K562 (cell line): ENCODE results near the gene VEGFB. TPM values are rescaled to one million over a fixed set of nuclear protein-coding genes. Genes with fewer than 3 reads are reported as not detected.

ENCODE experiments used
- CBX1 ChIP-seq: sonication (generic); IDR thresholded peaks from 2 replicates; pipeline ENCODE4 v1.6.1; 2016; ENCODE audit warnings: antibody characterized with exemption, low read depth, mild to moderate bottlenecking
- CBX8 ChIP-seq: fragments of 200-600 bp; sonication (generic); IDR thresholded peaks from 2 replicates; pipeline ENCODE4 v1.6.1; 2012; ENCODE audit warnings: borderline replicate concordance, mixed run types, low read depth, mild to moderate bottlenecking, moderate library complexity, mixed read lengths, low read length, control low read depth, inconsistent platforms; ENCODE audit not compliant: poor library complexity, severe bottlenecking; ENCODE audit errors: extremely low read depth
- HDAC1 ChIP-seq, 2 experiments: fragments of 450-650 bp; IDR thresholded peaks; 2 replicates each; pipeline ENCODE4 v1.6.1; 2016 to 2017; ENCODE audit warnings: inconsistent platforms in 1 of 2, mild to moderate bottlenecking in 1 of 2, moderate library complexity in 1 of 2
- IFI16 ChIP-seq: fragments of 250-450 bp; sonication (Bioruptor Pico); IDR thresholded peaks from 2 replicates; pipeline ENCODE4 v2.1.2; 2022; ENCODE audit warnings: mild to moderate bottlenecking, inconsistent platforms
- JUN ChIP-seq, 2 experiments: sonication (generic) in 1 of 2; formaldehyde crosslinking in 1 of 2; IDR thresholded peaks; 2 replicates each; pipeline versions ENCODE4 v1.6.1 to v1.8.0; 2012 to 2022; ENCODE audit warnings: borderline replicate concordance in 2 of 2, mild to moderate bottlenecking in 2 of 2, improper control_type of control experiment in 1 of 2, low read depth in 1 of 2, low read length in 1 of 2, missing genetic modification reagents in 1 of 2
- MCM2 ChIP-seq: fragments of 450-650 bp; IDR thresholded peaks from 2 replicates; pipeline ENCODE4 v1.6.1; 2017; ENCODE audit warnings: low read depth, mild to moderate bottlenecking
- MCM7 ChIP-seq, 2 experiments: fragments of 450-650 bp; IDR thresholded peaks; 2 replicates each; pipeline ENCODE4 v1.6.1; 2016 to 2018
- NFE2 ChIP-seq: IDR thresholded peaks from 2 replicates; pipeline ENCODE4 v1.6.1; 2014; ENCODE audit warnings: antibody characterized with exemption, low read depth
- NFXL1 ChIP-seq: fragments of 450-650 bp; formaldehyde crosslinking; IDR thresholded peaks from 2 replicates; pipeline ENCODE4 v1.4.0; 2021; ENCODE audit warnings: mild to moderate bottlenecking
- POLR2B ChIP-seq: fragments of 450-650 bp; IDR thresholded peaks from 2 replicates; pipeline ENCODE4 v1.6.1; 2018; ENCODE audit warnings: low read depth; ENCODE audit not compliant: partially characterized antibody
- PTRF ChIP-seq: fragments of 450-650 bp; IDR thresholded peaks from 2 replicates; pipeline ENCODE4 v1.6.1; 2016; ENCODE audit warnings: mild to moderate bottlenecking, missing genetic modification characterization, missing compliant biosample characterization
- PURB ChIP-seq: sonication (generic); formaldehyde crosslinking; IDR thresholded peaks from 2 replicates; pipeline ENCODE4 v1.9.0; 2021; ENCODE audit warnings: low read depth, mild to moderate bottlenecking, missing genetic modification reagents
- PYGO2 ChIP-seq: fragments of 450-650 bp; IDR thresholded peaks from 2 replicates; pipeline ENCODE4 v1.6.1; 2016; ENCODE audit warnings: mild to moderate bottlenecking, missing genetic modification characterization, moderate library complexity, missing compliant biosample characterization
- RAD21 ChIP-seq, 2 experiments: fragments of 250-450 bp in 1 of 2; fragments of 450-650 bp in 1 of 2; sonication (Bioruptor Pico) in 1 of 2; formaldehyde crosslinking in 1 of 2; IDR thresholded peaks in 1 of 2; conservative IDR thresholded peaks in 1 of 2; 2 replicates each; pipeline versions ENCODE4 v1.4.0 to v1.8.0; 2020 to 2022; ENCODE audit warnings: mild to moderate bottlenecking in 2 of 2, moderate library complexity in 1 of 2
- RBM34 ChIP-seq: fragments of 200-400 bp; formaldehyde crosslinking; IDR thresholded peaks from 2 replicates; pipeline ENCODE4 v1.6.1; 2018; ENCODE audit warnings: low read length, borderline replicate concordance; ENCODE audit not compliant: insufficient read depth
- RUNX1 ChIP-seq: sonication (generic); IDR thresholded peaks from 2 replicates; pipeline ENCODE4 v1.6.1; 2016; ENCODE audit warnings: antibody characterized with exemption, low read depth
- SP1 ChIP-seq: sonication (generic); formaldehyde crosslinking; IDR thresholded peaks from 2 replicates; pipeline ENCODE4 v1.8.1; 2022; ENCODE audit warnings: mild to moderate bottlenecking, missing genetic modification reagents
- SREBF2 ChIP-seq: sonication (generic); formaldehyde crosslinking; IDR thresholded peaks from 2 replicates; pipeline ENCODE4 v1.4.0; 2020; ENCODE audit warnings: mild to moderate bottlenecking, missing genetic modification reagents
- SRF ChIP-seq, 2 experiments: fragments of 250-450, 450-650 bp in 1 of 2; sonication (Bioruptor Pico) in 1 of 2; sonication (generic) in 1 of 2; formaldehyde crosslinking; IDR thresholded peaks; 2 replicates each; pipeline versions ENCODE4 v1.5.0 to v1.5.1; 2020 to 2022; ENCODE audit warnings: mild to moderate bottlenecking in 1 of 2, missing genetic modification reagents in 1 of 2
- WHSC1 ChIP-seq: IDR thresholded peaks from one replicate; pipeline ENCODE4 v1.6.1; 2012; ENCODE audit warnings: low read length, control low read depth, inconsistent platforms
- XRCC3 ChIP-seq: fragments of 450-650 bp; IDR thresholded peaks from 2 replicates; pipeline ENCODE4 v1.6.1; 2017; ENCODE audit warnings: mild to moderate bottlenecking, moderate library complexity
- ZBTB17 ChIP-seq: fragments of 450-650 bp; formaldehyde crosslinking; IDR thresholded peaks from 2 replicates; pipeline ENCODE4 v1.4.0; 2020; ENCODE audit warnings: mild to moderate bottlenecking
- ZBTB8A ChIP-seq: fragments of 450-650 bp; IDR thresholded peaks from 2 replicates; pipeline ENCODE4 v1.6.1; 2018; ENCODE audit warnings: mild to moderate bottlenecking, moderate library complexity; ENCODE audit not compliant: partially characterized antibody
- ZKSCAN8 ChIP-seq: fragments of 200-800 bp; sonication (Bioruptor generic); IDR thresholded peaks from 2 replicates; pipeline ENCODE4 v1.6.1; 2016; ENCODE audit warnings: missing genetic modification characterization, missing compliant biosample characterization
- ZNF12 ChIP-seq: sonication (generic); formaldehyde crosslinking; IDR thresholded peaks from 2 replicates; pipeline ENCODE4 v1.4.0; 2020; ENCODE audit warnings: mild to moderate bottlenecking, missing genetic modification reagents
- ZNF124 ChIP-seq: sonication (generic); formaldehyde crosslinking; IDR thresholded peaks from 2 replicates; pipeline ENCODE4 v1.8.1; 2022; ENCODE audit warnings: missing genetic modification reagents
- ZNF217 ChIP-seq: sonication (generic); formaldehyde crosslinking; IDR thresholded peaks from 2 replicates; pipeline ENCODE4 v1.8.0; 2022; ENCODE audit warnings: mild to moderate bottlenecking, missing genetic modification reagents
- ZNF408 ChIP-seq: fragments of 250-450 bp; sonication (Bioruptor Pico); IDR thresholded peaks from 2 replicates; pipeline ENCODE4 v1.4.0; 2020; ENCODE audit warnings: low read depth, mild to moderate bottlenecking, moderate library complexity
- ZNF436 ChIP-seq: fragments of 250-450, 450-650 bp; sonication (Bioruptor Pico); formaldehyde crosslinking; IDR thresholded peaks from 2 replicates; pipeline ENCODE4 v1.7.0; 2020; ENCODE audit warnings: mild to moderate bottlenecking
- polyA plus RNA-seq, 8 experiments: library from polyadenylated mRNA; depleted of rRNA in 4 of 8; stranded (reverse) in 5 of 8; unstranded in 3 of 8; fragments of >200 nt; fragmentation: Nextera tagmentation in 2 of 8; fragmentation: Illumina TruSeq in 1 of 8; extraction: Ambion mirVana in 2 of 8; extraction: Trizol in 1 of 8; gene quantifications; 2 replicates each; pipeline versions ENCODE4 v1.2.1 to v1.2.3, GENCODE V29; 2011 to 2014; ENCODE audit warnings: inconsistent platforms in 1 of 8, missing spikeins in 1 of 8
- total RNA-seq, 7 experiments: library from RNA; depleted of rRNA in 6 of 7; stranded (reverse); fragments of >200 nt in 6 of 7; fragmentation: Illumina TruSeq in 2 of 7; extraction: Trizol in 2 of 7; gene quantifications; 2 replicates each; pipeline versions ENCODE4 v1.2.1 to v1.2.3, GENCODE V29; 2011 to 2021; ENCODE audit warnings: low replicate concordance in 1 of 7
- TF ChIP-seq, protein P1 (sequence below): fragments of 250-450 bp; sonication (Bioruptor Pico); IDR thresholded peaks from 2 replicates; pipeline ENCODE4 v1.8.0; 2021; ENCODE audit warnings: mild to moderate bottlenecking, moderate library complexity

VEGFB gene
- total and polyA plus RNA-seq, 9 of the 15 experiments (the other 6 are each of a cell fraction or from before 2014, with no cell fraction given) = 11.0 to 83.4 (median 25.7) TPM

GRCh38 chr11:64240435-64241240 is 6.3 kb downstream of the VEGFB start, which contains the start of gene FKBP2 (continued):
- TF ChIP-seq, protein P1, sequence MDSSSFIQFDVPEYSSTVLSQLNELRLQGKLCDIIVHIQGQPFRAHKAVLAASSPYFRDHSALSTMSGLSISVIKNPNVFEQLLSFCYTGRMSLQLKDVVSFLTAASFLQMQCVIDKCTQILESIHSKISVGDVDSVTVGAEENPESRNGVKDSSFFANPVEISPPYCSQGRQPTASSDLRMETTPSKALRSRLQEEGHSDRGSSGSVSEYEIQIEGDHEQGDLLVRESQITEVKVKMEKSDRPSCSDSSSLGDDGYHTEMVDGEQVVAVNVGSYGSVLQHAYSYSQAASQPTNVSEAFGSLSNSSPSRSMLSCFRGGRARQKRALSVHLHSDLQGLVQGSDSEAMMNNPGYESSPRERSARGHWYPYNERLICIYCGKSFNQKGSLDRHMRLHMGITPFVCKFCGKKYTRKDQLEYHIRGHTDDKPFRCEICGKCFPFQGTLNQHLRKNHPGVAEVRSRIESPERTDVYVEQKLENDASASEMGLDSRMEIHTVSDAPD = no peak
- TF ChIP-seq RBM34 (no peak), ZBTB8A (no peak), MCM7 (IDR thresholded peaks at IDR 0.05) (no peak), RUNX1 (no peak), CBX1 (0 out of 2 replicates have a peak, but pooled peaks have one; percentile 47), WHSC1 (no peak), ZNF436 (CRISPR knock-in tag) (peak; percentile 63; the same call in 1 of the 2 replicates), PTRF (tag) (no peak), SREBF2 (CRISPR knock-in tag) (no peak), NFXL1 (CRISPR knock-in tag) (no peak), CBX8 (no peak), MCM2 (no peak), JUN (IDR thresholded peaks at IDR 0.05; ENCODE audit: borderline replicate concordance, low read depth, low read length) (peak; percentile 6; the same call in 1 of the 2 replicates), JUN (CRISPR knock-in tag; IDR thresholded peaks at IDR 0.05; ENCODE audit: borderline replicate concordance) (0 out of 2 replicates have a peak, but pooled peaks have one; percentile 47), ZBTB17 (peak; percentile 82; the same call in 1 of the 2 replicates), ZKSCAN8 (CRISPR knock-in tag) (no peak), NFE2 (no peak), RAD21 (CRISPR knock-in tag; conservative IDR thresholded peaks at IDR 0.05 in 1 of 2, IDR thresholded peaks at IDR 0.05 in 1 of 2) (no peak), ZNF408 (CRISPR knock-in tag) (no peak), PURB (CRISPR knock-in tag) (no peak), ZNF12 (no peak), SP1 (peak; percentile 88), HDAC1 (IDR thresholded peaks at IDR 0.05) (peak in 1 of 2 experiments; percentile 51; a peak in 2 of 4 replicates), ZNF124 (no peak), ZNF217 (CRISPR knock-in tag) (no peak), PYGO2 (no peak), POLR2B (peak; percentile 96), SRF (CRISPR knock-in tag; IDR thresholded peaks at IDR 0.05) (peak; percentile 22 to 34; a peak in 2 of 4 replicates), IFI16 (CRISPR knock-in tag) (no peak), XRCC3 (no peak)
